ENCODE results near the gene RP2. TPM values are rescaled to one million over a fixed set of nuclear protein-coding genes. Genes with fewer than 3 reads are reported as not detected.

RP2 gene
- total RNA-seq, 1 experiment from 2014 or later: 32.7 TPM

DNA sequence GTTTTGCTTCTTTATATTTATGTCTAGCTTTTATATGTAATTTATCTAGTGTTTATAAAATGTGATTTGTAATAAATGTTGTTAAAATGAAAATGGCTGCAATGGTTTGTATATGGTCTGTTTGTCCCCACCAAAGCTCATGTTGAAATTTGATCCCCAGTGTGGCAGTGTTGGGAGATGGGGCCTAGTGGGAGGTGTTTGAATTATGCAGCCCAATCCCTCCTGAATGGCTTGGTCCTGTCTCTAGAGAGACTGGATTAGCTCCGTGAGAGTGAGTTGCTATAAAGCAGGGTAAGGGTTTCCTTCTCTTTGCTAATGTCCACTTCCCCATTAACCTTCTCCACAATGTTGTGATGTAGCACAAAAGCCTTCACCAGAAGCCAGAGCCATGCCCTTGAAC is 45.4 kb downstream of the RP2 start:
- Mint-ChIP-seq H3K27me3 (ENCODE audit: insufficient read depth, unreplicated experiment) (no peaks in the 10 kb centered on the region), H3K9me3 (ENCODE audit: unreplicated experiment) (no peaks in the 10 kb centered on the region), H3K27ac (ENCODE audit: unreplicated experiment) (no peak overlapping the region), H3K4me3 (ENCODE audit: unreplicated experiment) (no peak overlapping the region), H3K36me3 (ENCODE audit: insufficient read depth, unreplicated experiment) (peaks cover 31% of the 10 kb centered on the region), H3K4me1 (ENCODE audit: low read depth, unreplicated experiment) (no peaks in the 10 kb centered on the region)
- H3K9me3 ChIP-seq: no peaks in the 10 kb centered on the region
- no peak for DNase-seq
- POLR2A ChIA-PET: no interaction called here
- H3K4me1 ChIP-seq: no peaks in the 10 kb centered on the region
- intact Hi-C loops (cut with micrococcal nuclease; ENCODE audit: unreplicated experiment): no loop called here
- no TSS peak for BruUV-seq (replicated peaks)
- H3K4me3 ChIP-seq (ENCODE audit: low read depth, low read length): no peak overlapping the region
- no peaks in the 10 kb centered on the region for H3K36me3 ChIP-seq (ENCODE audit: control insufficient read depth, insufficient read depth, low read length)
- TF ChIP-seq, protein P1, sequence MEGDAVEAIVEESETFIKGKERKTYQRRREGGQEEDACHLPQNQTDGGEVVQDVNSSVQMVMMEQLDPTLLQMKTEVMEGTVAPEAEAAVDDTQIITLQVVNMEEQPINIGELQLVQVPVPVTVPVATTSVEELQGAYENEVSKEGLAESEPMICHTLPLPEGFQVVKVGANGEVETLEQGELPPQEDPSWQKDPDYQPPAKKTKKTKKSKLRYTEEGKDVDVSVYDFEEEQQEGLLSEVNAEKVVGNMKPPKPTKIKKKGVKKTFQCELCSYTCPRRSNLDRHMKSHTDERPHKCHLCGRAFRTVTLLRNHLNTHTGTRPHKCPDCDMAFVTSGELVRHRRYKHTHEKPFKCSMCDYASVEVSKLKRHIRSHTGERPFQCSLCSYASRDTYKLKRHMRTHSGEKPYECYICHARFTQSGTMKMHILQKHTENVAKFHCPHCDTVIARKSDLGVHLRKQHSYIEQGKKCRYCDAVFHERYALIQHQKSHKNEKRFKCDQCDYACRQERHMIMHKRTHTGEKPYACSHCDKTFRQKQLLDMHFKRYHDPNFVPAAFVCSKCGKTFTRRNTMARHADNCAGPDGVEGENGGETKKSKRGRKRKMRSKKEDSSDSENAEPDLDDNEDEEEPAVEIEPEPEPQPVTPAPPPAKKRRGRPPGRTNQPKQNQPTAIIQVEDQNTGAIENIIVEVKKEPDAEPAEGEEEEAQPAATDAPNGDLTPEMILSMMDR (IDR thresholded peaks at IDR 0.05; ENCODE audit: insufficient read depth in 1 of 2, low read depth in 1 of 2, low read length in 1 of 2, severe bottlenecking in 1 of 2, unreplicated experiment in 1 of 2): no peak
- CTCF ChIA-PET: no interaction called here
- no peaks in the 10 kb centered on the region for H3K27me3 ChIP-seq (replicated peaks; ENCODE audit: control insufficient read depth, insufficient read depth, low read length)

- Histone ChIP-seq H3K27me3 (replicated peaks; ENCODE audit: control insufficient read depth, insufficient read depth, low read length) (no peaks in the 10 kb centered on the region), H3K4me1 (no peaks in the 10 kb centered on the region), H3K9me3 (no peaks in the 10 kb centered on the region), H3K36me3 (ENCODE audit: control insufficient read depth, insufficient read depth, low read length) (no peaks in the 10 kb centered on the region), H3K4me3 (ENCODE audit: low read depth, low read length) (no peak overlapping the region)
- no peak for DNase-seq
- BruUV-seq (replicated peaks): no TSS peak
- Mint-ChIP-seq H3K36me3 (ENCODE audit: insufficient read depth, unreplicated experiment) (peaks cover 17% of the 10 kb centered on the region), H3K4me1 (ENCODE audit: low read depth, unreplicated experiment) (no peaks in the 10 kb centered on the region), H3K27ac (ENCODE audit: unreplicated experiment) (no peak overlapping the region), H3K27me3 (ENCODE audit: insufficient read depth, unreplicated experiment) (no peaks in the 10 kb centered on the region), H3K9me3 (ENCODE audit: unreplicated experiment) (no peaks in the 10 kb centered on the region), H3K4me3 (ENCODE audit: unreplicated experiment) (no peak overlapping the region)
- TF ChIP-seq, protein P1 (IDR thresholded peaks at IDR 0.05; ENCODE audit: insufficient read depth in 1 of 2, low read depth in 1 of 2, low read length in 1 of 2, severe bottlenecking in 1 of 2, unreplicated experiment in 1 of 2): no peak
- ChIA-PET POLR2A (no interaction called here), CTCF (no interaction called here)
- intact Hi-C loops (cut with micrococcal nuclease; ENCODE audit: unreplicated experiment): no loop called here
These were observed 48.0 kb downstream of the RP2 start for GRCh38 chrX:46884799-46885198.

DNA sequence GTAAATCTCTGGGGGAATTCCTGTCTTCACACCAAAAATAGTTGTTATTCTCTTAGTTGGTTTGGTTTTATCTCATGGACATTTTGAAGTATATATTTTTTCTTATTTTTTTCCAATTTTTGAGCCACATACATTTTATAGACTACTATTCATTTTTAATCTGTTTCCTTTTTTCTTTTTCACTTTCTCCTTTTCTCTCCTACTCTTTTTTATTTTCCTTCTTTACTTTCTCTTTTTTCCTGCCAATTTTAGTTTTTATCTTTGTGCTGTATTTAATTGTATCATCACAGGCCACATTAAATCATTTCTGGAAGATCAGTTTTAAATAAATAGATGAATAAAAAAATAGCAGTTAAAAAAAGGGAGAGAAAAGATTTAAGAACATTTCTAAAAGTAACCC is 61.4 kb downstream of the RP2 start:
- Histone ChIP-seq H3K4me3 (ENCODE audit: low read depth, low read length) (no peak overlapping the region), H3K36me3 (ENCODE audit: control insufficient read depth, insufficient read depth, low read length) (no peaks in the 10 kb centered on the region), H3K4me1 (no peaks in the 10 kb centered on the region), H3K9me3 (no peaks in the 10 kb centered on the region), H3K27me3 (replicated peaks; ENCODE audit: control insufficient read depth, insufficient read depth, low read length) (no peaks in the 10 kb centered on the region)
- CTCF ChIA-PET: no interaction called here
- no peak overlapping the region for H3K4me3 Mint-ChIP-seq (ENCODE audit: unreplicated experiment)
- TF ChIP-seq, protein P1 (IDR thresholded peaks at IDR 0.05; ENCODE audit: insufficient read depth in 1 of 2, low read depth in 1 of 2, low read length in 1 of 2, severe bottlenecking in 1 of 2, unreplicated experiment in 1 of 2): no peak
- intact Hi-C loops (cut with micrococcal nuclease; ENCODE audit: unreplicated experiment): no loop called here
- H3K27me3 Mint-ChIP-seq (ENCODE audit: insufficient read depth, unreplicated experiment): no peaks in the 10 kb centered on the region
- POLR2A ChIA-PET: no interaction called here
- BruUV-seq (replicated peaks): no TSS peak
- no peaks in the 10 kb centered on the region for H3K4me1 Mint-ChIP-seq (ENCODE audit: low read depth, unreplicated experiment)
- no peak overlapping the region for H3K27ac Mint-ChIP-seq (ENCODE audit: unreplicated experiment)
- no peaks in the 10 kb centered on the region for H3K9me3 Mint-ChIP-seq (ENCODE audit: unreplicated experiment)
- peaks cover 6% of the 10 kb centered on the region for H3K36me3 Mint-ChIP-seq (ENCODE audit: insufficient read depth, unreplicated experiment)
- no peak for DNase-seq

Measured in Caco-2 (cell line).